MM.1S (cell line): ENCODE measurements around the gene BRS3.

ENCODE experiments used
- CTCF ChIP-seq: fragments of 300-600 bp; sonication (generic); IDR thresholded peaks from 2 replicates; pipeline ENCODE4 v1.5.1; 2016; ENCODE audit warnings: antibody characterized with exemption, low read length, mixed read lengths
- EZH2phosphoT487 ChIP-seq: fragments of 300-600 bp; sonication (generic); IDR thresholded peaks from 2 replicates; pipeline ENCODE4 v1.6.1; 2018; ENCODE audit warnings: antibody characterized with exemption, low read length

GRCh38 chrX:136453114-136453513 lies 34.6 kb upstream of the BRS3 start:
- TF ChIP-seq CTCF (no peak), EZH2phosphoT487 (no peak)
